B cell (primary cell): ENCODE data around the gene NCOR1. TPM values are rescaled to one million over a fixed set of nuclear protein-coding genes. Genes with fewer than 3 reads are reported as not detected.

Experiments
- ATAC-seq: fragments of 200-7000 bp; cut with Tn5 transposase; one replicate; pipeline ENCODE4 v1.10.0; 2021; ENCODE audit warnings: low read depth, mild to moderate bottlenecking, moderate number of reproducible peaks, moderate library complexity
- CTCF ChIA-PET: fragments of 350-600 bp; sonication (Branson Sonifier 250); formaldehyde crosslinking; loops from one replicate; lab custom pipeline; 2021; ENCODE audit warnings: antibody characterized with exemption, inconsistent platforms; lab: Charles Lee
- POLR2A ChIA-PET: fragments of 350-600 bp; sonication (Branson Sonifier 250); formaldehyde crosslinking; loops from one replicate; lab custom pipeline; 2021; ENCODE audit warnings: antibody characterized with exemption; lab: Charles Lee
- DNase-seq: peaks from one replicate; pipeline ENCODE4 v3.0.0; 2013
- H2AFZ ChIP-seq: 2 replicates; pipeline ENCODE4 v1.6.1; 2012; ENCODE audit warnings: mild to moderate bottlenecking, low read depth, low read length; ENCODE audit not compliant: insufficient read depth, poor library complexity, severe bottlenecking
- H3K27ac ChIP-seq, 2 donors: 1 replicate in 1 of 2; 2 replicates in 1 of 2; pipeline ENCODE4 v1.5.1; 2012 to 2013; ENCODE audit warnings: low read length in 2 of 2, mild to moderate bottlenecking in 2 of 2, moderate library complexity in 1 of 2
- H3K27me3 ChIP-seq, 4 experiments: fragments of 200-600 bp in 1 of 4; sonication (generic) in 1 of 4; replicated peaks in 1 of 4; 1 replicate in 2 of 4; 2 replicates in 2 of 4; pipeline versions ENCODE4 v1.6.1 to v1.7.0; 2013 to 2016; ENCODE audit warnings: low read length in 3 of 4, mild to moderate bottlenecking in 2 of 4, mixed read lengths in 1 of 4, moderate library complexity in 1 of 4; ENCODE audit not compliant: insufficient read depth in 4 of 4, control insufficient read depth in 3 of 4; ENCODE audit errors: control extremely low read depth in 1 of 4
- H3K36me3 ChIP-seq, 2 experiments: replicated peaks in 1 of 2; 1 replicate in 1 of 2; 2 replicates in 1 of 2; pipeline versions ENCODE4 v1.6.1 to v1.7.1; 2013; ENCODE audit warnings: low read length in 1 of 2; ENCODE audit not compliant: insufficient read depth in 2 of 2, control insufficient read depth in 1 of 2; ENCODE audit errors: control extremely low read depth in 1 of 2, extremely low read depth in 1 of 2
- H3K4me1 ChIP-seq, 2 donors: fragments of 200-600 bp in 1 of 2; sonication (generic) in 1 of 2; 1 replicate in 1 of 2; 2 replicates in 1 of 2; pipeline versions ENCODE4 v1.5.1 to v1.6.1; 2013 to 2017; ENCODE audit warnings: low read length in 2 of 2; ENCODE audit not compliant: control insufficient read depth in 2 of 2, insufficient read depth in 2 of 2
- H3K4me2 ChIP-seq: replicated peaks from 2 replicates; pipeline ENCODE3; 2012; ENCODE audit warnings: mild to moderate bottlenecking, low read depth, low read length; ENCODE audit not compliant: poor library complexity, severe bottlenecking
- H3K4me3 ChIP-seq, 5 experiments: fragments of 200-600 bp in 1 of 5; sonication (generic) in 1 of 5; 1 replicate in 3 of 5; 2 replicates in 2 of 5; pipeline versions ENCODE4 v1.5.1 to v1.7.0; 2011 to 2016; ENCODE audit warnings: low read length in 4 of 5, mild to moderate bottlenecking in 4 of 5, low read depth in 2 of 5, control low read depth in 1 of 5, moderate library complexity in 1 of 5; ENCODE audit not compliant: insufficient read depth in 1 of 5; ENCODE audit errors: control extremely low read depth in 1 of 5, extremely low read depth in 1 of 5
- H3K79me2 ChIP-seq: fragments of 200-600 bp; sonication (generic); one replicate; pipeline ENCODE4 v1.6.0; 2016; ENCODE audit warnings: low read length; ENCODE audit not compliant: control insufficient read depth, insufficient read depth
- H3K9ac ChIP-seq: fragments of 200-600 bp; sonication (generic); 2 replicates; pipeline ENCODE4 v1.6.1; 2017; ENCODE audit warnings: mild to moderate bottlenecking, low read length, moderate library complexity
- H3K9me3 ChIP-seq, 3 donors: one replicate each; pipeline versions ENCODE4 v1.6.1 to v1.7.1; 2013; ENCODE audit warnings: low read length in 2 of 3; ENCODE audit not compliant: control insufficient read depth in 2 of 3, insufficient read depth in 1 of 3; ENCODE audit errors: control extremely low read depth in 1 of 3
- H4K20me1 ChIP-seq: 2 replicates; pipeline ENCODE4 v1.6.0; 2012; ENCODE audit warnings: mild to moderate bottlenecking, low read length; ENCODE audit not compliant: insufficient read depth, control insufficient read depth, poor library complexity, severe bottlenecking
- H3K27ac Mint-ChIP-seq: one replicate; pipeline ENCODE4 v1.8.0; 2021; ENCODE audit warnings: mixed read lengths
- H3K27me3 Mint-ChIP-seq: one replicate; pipeline ENCODE4 v1.8.0; 2021; ENCODE audit warnings: mixed read lengths
- H3K4me1 Mint-ChIP-seq: one replicate; pipeline ENCODE4 v1.8.0; 2021; ENCODE audit warnings: mixed read lengths
- H3K4me3 Mint-ChIP-seq: one replicate; pipeline ENCODE4 v1.8.0; 2021; ENCODE audit warnings: mixed read lengths
- H3K9me3 Mint-ChIP-seq: one replicate; pipeline ENCODE4 v1.8.0; 2022; ENCODE audit warnings: mixed read lengths; ENCODE audit not compliant: insufficient read depth
- CTCF ChIP-seq: fragments of 200-600 bp; IDR thresholded peaks from one replicate; pipeline ENCODE4 v1.8.0; 2022; ENCODE audit warnings: antibody characterized with exemption, mild to moderate bottlenecking
- EZH2 ChIP-seq: IDR thresholded peaks from 2 replicates; pipeline ENCODE4 v1.6.1; 2012; ENCODE audit warnings: borderline replicate concordance, low read depth, mild to moderate bottlenecking, moderate library complexity, low read length; ENCODE audit not compliant: insufficient read depth, poor library complexity, severe bottlenecking
- WGBS: methylation state at CpG from one replicate; pipeline ENCODE4 v1.1.5; 2013; ENCODE audit warnings: missing lambda C conversion rate; ENCODE audit not compliant: insufficient coverage; 5-methylcytosine and 5-hydroxymethylcytosine counted together
- intact Hi-C: fragments of 100-400 bp; cut with micrococcal nuclease; formaldehyde crosslinking; loops from one replicate; pipeline ENCODE4 v1.10.0; 2022
- polyA plus RNA-seq: library from polyadenylated mRNA; depleted of rRNA; stranded (reverse); fragments of >200 nt; gene quantifications from 2 replicates; pipeline ENCODE4 v1.2.3, GENCODE V29; 2012
- total RNA-seq, 2 donors: library from RNA; stranded (reverse); fragments of 120-200 nt in 1 of 2; gene quantifications; 1 replicate in 1 of 2; 2 replicates in 1 of 2; pipeline versions ENCODE4 v1.2.3 to v1.2.4, GENCODE V29; 2013 to 2022

The NCOR1 gene
- total and polyA plus RNA-seq, 2 donors (not counting 1 experiment from before 2014, with no cell fraction given), result 46.3 to 217 TPM

DNA sequence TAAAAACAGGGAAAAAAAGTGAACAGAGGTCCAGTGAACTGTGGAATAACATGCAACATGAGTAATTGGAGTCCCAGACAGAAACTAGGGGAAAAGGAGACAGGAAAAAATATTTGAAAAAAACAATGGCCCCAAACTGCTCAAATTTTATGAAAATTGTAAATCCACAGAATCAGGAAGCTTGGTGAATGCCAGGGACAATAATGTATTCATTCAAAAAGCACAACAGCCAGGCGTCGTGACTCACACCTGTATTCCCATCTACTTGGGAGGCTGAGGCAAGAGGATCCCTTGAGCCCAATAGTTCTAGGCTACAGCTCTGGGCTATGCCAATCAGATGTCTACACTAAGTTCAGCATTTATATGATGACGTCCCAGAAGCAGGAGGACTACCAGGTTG, 23.7 kb downstream of the NCOR1 start:
- Histone ChIP-seq H3K79me2 (peaks cover 91% of the 10 kb centered on the region), H3K4me3 (no peak overlapping the region), H3K9me3 (no peaks in the 10 kb centered on the region), H2AFZ (no peak overlapping the region), H4K20me1 (peaks cover 24% of the 10 kb centered on the region), H3K36me3 (peaks cover 6 to 30% of the 10 kb centered on the region in 2 experiments), H3K9ac (no peak overlapping the region), H3K27me3 (no peaks in the 10 kb centered on the region), H3K4me2 (no peak overlapping the region), H3K4me1 (peaks cover 0 to 7% of the 10 kb centered on the region in 2 donors), H3K27ac (no peak overlapping the region)
- intact Hi-C loops, result no loop called here
- no peaks in the 10 kb centered on the region for H3K27me3 Mint-ChIP-seq
- ATAC-seq (no peak), DNase-seq (no peak)
- ChIA-PET CTCF (interaction anchor here (1.1 kb wide), 1 partner anchor 7 kb away, joined by 3 read pairs; no protein-coding TSS in a partner anchor), POLR2A (no interaction called here)
- no peaks in the 10 kb centered on the region for H3K9me3 Mint-ChIP-seq
- no peak for TF ChIP-seq EZH2
- TF ChIP-seq CTCF, result no peak
- WGBS, result 100% methylated on average over 2 of the region's 3 CpGs
- H3K4me3 Mint-ChIP-seq, result no peak overlapping the region
- peaks cover 12% of the 10 kb centered on the region for H3K4me1 Mint-ChIP-seq
- H3K27ac Mint-ChIP-seq, result no peak overlapping the region

- no peaks in the 10 kb centered on the region for H3K9me3 Mint-ChIP-seq
- H3K27ac Mint-ChIP-seq, result no peak overlapping the region
- no peaks in the 10 kb centered on the region for H3K27me3 Mint-ChIP-seq
- Histone ChIP-seq H3K9me3 (no peaks in the 10 kb centered on the region), H2AFZ (no peak overlapping the region), H3K9ac (no peak overlapping the region), H3K36me3 (peaks cover 10 to 37% of the 10 kb centered on the region in 2 experiments), H4K20me1 (peaks cover 27% of the 10 kb centered on the region), H3K79me2 (peaks cover 94% of the 10 kb centered on the region), H3K4me3 (no peak overlapping the region), H3K4me1 (peaks cover 0 to 7% of the 10 kb centered on the region in 2 donors), H3K4me2 (no peak overlapping the region), H3K27me3 (no peaks in the 10 kb centered on the region), H3K27ac (no peak overlapping the region)
- TF ChIP-seq CTCF (no peak), EZH2 (no peak)
- no peak for DNase-seq
- no CpG with 5 or more reads among the region's 4 CpGs for WGBS
- no peak overlapping the region for H3K4me3 Mint-ChIP-seq
- intact Hi-C loops, result no loop called here
- ATAC-seq, result no peak
- CTCF ChIA-PET, result interaction anchor here (1.1 kb wide), 1 partner anchor 8 kb away, joined by 3 read pairs; no protein-coding TSS in a partner anchor
- POLR2A ChIA-PET, result no interaction called here
- peaks cover 12% of the 10 kb centered on the region for H3K4me1 Mint-ChIP-seq
These were observed 24.5 kb downstream of the NCOR1 start for GRCh38 chr17:16190703-16191360.
